Forelimb muscle (tissue), 1 donor: ENCODE results near the gene KBTBD13. TPM values are rescaled to one million over a fixed set of nuclear protein-coding genes. Genes with fewer than 3 reads are reported as not detected.
"Not testable (repeated sequence)": the region's sequence is repeated elsewhere in the genome, so short reads cannot be mapped to it uniquely, and the experiment has no call there.

Source experiments
- DNase-seq: peaks from one replicate; pipeline ENCODE4 v3.0.0-alpha.2; 2013; ENCODE audit warnings: low read depth
- polyA plus RNA-seq: library from polyadenylated mRNA; unstranded; fragments of 120-200 nt; gene quantifications from one replicate; pipeline ENCODE4 v1.2.1, GENCODE V29; 2013; ENCODE audit not compliant: insufficient read length

The KBTBD13 gene
- polyA plus RNA-seq, 1 donor: 2.0 TPM

DNA sequence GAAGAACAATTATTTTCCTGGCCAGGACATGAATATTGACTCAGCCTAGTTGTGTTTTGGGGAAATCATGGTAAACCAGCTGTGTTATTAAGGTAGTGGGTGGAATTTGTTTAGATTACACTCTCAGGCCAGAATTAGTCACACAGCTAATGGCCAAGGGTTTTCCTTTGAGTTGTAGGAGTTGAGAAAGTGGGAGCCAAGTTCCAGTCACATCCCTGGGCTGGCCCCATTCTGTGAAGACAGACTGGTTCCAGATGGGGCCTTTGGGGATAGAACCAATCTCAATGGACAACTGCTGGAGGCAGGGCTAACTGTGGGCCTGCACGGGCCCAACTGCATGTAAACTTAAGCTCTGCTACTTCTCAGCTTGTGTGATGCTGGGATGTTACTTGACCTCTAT lies 7.4 kb upstream of the KBTBD13 start:
- no peak for DNase-seq

DNA sequence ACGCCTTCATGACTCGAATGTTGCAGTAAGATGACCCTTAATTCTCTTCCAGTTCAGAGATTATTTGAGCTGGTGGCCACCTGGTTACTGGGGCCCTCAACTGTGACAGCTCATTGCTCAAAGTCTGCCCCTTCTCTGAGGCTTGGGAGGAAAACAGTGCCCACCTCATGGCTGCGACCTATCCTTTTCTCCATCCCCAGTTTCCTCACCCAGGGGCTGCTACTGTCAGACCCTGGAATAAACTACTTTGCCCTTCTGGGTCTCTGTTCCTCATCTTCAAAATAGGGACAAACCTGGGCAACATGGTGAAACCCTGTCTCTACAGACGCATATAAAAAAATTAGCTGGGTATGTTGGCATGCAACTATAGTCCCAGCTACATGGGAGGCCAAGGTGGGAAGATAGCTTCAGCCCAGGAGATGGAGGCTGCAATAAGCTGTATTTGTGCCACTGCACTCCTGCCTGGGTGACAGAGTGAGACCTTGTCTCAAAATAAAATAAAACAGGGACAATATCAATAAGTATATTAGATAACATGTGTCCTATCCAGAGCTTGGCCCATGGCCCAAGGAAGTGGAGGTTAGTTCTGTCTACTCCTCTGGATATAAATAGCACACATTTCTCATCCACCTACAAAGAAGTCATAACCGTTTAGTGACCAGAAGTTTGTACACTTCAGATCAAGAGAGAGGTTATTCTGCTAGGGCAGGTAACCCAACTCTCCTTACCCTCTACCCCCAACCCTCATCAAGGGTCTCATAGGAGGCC lies 6.6 kb upstream of the KBTBD13 start:
- DNase-seq: no peak

GRCh38 chr15:65071381-65071811 lies 5.2 kb upstream of the KBTBD13 start:
- DNase-seq: no peak

- DNase-seq: no peak
These were observed 4.5 kb upstream of the KBTBD13 start for GRCh38 chr15:65072027-65072426.

DNA sequence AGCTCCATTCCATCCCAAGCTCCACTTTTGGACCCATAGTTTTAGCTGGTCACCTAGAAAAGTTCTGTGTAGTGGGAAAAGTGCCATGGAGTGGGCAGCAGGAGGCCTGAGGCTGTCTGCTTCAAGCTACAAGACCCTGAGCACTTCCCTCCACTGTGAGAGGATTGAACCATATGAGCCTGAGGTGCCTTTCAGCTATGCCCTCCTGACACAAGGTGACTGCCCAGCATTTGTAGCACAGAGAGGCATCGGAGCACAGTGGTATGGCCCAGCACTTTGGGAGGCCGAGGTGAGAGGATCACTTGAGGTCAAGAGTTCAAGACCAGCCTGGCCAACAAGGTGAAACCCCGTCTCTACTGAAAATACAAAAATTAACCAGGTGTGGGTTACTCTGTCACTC lies 3.9 kb upstream of the KBTBD13 start:
- no peak for DNase-seq

GRCh38 chr15:65074946-65075345 lies 1.6 kb upstream of the KBTBD13 start:
- DNase-seq: not testable (repeated sequence)

GRCh38 chr15:65075607-65076395 lies 745 bp upstream of the KBTBD13 start:
- DNase-seq: not testable (repeated sequence)

GRCh38 chr15:65077291-65077980 lies 890 bp downstream of the KBTBD13 start:
- DNase-seq: no peak

- DNase-seq: no peak
These were observed 1.4 kb downstream of the KBTBD13 start for GRCh38 chr15:65077981-65078352.

DNA sequence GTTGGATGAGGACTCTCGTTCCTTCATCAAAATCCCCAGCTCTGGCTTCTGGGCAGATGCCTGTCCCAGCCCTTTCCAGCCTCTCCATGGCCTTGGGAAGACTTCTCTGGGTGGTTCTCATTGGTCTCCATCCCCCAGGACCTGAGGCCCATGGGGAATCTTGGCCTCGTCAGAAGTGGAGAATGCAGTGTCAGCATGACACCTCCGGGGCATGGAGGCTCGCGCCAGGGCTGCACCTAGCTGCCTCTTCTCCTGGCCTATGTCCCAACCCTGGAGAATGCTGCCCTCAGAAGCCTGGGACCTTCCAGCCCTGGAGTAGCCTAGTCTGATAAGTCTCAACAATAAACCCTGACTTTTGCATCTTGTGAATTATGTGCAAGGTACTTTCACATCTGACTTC lies 3.0 kb downstream of the KBTBD13 start:
- DNase-seq: no peak

DNA sequence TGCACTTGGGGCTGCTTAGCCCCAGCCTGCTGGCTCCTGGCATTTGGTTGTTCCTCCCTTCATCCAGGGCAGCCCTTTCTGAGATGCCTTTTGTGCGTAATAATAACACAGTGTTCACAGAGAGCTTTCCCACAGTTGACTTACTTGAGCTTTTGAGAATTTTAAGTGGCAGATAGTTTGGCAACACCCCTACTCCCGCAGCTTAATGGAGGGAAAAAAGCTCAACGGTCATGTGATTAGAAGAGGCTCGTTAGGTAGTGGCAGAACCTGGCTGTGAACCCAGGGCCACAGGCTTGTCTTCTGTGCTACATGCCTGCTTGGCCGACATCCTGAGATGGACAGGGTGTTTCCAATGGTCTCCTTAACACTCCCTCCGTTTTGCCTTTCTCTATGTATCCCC lies 4.7 kb downstream of the KBTBD13 start:
- no peak for DNase-seq

GRCh38 chr15:65081758-65082157 lies 5.2 kb downstream of the KBTBD13 start:
- DNase-seq: no peak

- DNase-seq: no peak
These were observed 5.9 kb downstream of the KBTBD13 start for GRCh38 chr15:65082303-65082953.

GRCh38 chr15:65083262-65083701 lies 6.7 kb downstream of the KBTBD13 start:
- no peak for DNase-seq

GRCh38 chr15:65084500-65085206 lies 8.1 kb downstream of the KBTBD13 start:
- DNase-seq: no peak

DNA sequence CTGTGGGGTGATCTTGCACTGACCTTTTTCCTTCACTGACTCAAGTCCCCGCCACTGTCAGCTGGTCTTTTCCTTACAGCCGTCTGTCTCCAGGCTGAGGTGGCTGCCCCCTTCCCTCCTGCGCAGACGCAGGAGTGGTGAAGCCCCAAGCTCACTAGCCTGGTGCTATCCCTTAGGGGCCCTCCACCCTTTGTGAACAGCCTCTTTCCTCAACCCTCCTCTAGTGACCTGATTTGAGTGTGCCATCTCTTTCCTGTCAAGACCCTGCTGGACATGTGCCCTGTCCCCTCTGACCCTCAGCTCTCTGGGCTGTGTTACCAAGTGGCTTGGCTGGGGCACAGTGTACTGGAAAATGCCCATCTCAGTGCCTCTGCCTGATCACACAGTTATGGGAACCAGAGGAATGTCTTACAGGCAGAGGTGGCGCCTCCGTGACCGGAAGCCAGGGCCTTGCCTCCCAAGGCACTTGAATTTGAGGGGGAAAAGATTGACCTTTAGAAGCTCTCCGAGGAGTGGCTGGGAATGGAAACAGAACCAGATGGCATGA lies 8.7 kb downstream of the KBTBD13 start:
- no peak for DNase-seq

DNA sequence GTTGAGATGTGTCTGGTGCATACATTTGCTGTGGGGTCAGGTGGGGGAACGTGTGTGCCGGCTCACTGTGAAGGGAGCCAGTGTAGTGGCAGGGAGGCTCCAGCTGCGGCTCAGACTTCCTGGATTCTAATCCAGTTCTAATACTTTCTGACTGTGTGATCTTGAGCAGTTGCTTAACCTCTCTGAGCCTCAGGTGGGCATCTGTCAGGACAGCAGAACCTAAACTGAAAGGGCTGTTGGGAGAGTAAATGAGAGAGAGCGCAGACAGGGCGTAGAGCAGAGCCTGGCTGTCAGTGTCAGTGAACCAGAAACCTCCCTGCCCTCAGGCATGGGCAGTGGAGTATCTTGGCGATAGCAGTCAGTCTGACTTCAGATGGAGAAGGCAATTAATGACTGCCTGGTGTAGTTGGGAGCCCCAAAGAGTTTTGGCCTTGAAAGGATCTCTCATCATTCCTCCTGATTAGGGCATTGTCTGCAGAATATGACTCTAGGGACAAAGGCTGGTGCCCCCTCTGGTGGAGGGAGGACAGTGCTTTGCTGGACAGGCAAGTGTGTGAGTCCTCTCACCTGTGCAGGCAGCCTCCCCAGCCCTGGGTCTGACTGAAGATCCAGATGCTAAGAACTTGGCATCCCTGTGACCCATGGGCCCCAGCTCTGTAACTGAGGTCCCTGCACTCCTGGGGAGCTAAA lies 9.6 kb downstream of the KBTBD13 start:
- no peak for DNase-seq

- no peak for DNase-seq
These were observed 10.2 kb downstream of the KBTBD13 start for GRCh38 chr15:65086680-65087111.

DNA sequence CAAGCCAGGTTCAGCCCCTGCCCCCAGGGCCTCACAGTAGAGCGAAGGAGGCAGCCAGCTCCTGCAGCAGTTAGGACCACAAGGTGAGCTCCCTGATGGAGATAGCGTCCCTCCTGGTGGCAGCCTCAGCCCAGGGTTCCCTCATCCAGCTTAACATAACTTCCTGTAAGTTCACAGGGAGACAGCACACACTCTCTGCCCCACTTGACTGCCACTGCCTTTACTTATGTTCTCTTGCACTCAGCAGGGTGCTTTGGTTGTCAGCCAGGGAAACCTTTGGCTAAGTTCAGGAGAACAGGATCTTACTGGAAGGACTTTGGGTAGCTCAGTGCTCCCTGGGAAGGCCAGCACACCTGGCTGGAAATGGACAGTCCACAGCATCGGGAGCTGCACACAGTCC lies 10.9 kb downstream of the KBTBD13 start:
- no peak for DNase-seq
